NCI-H69 (cell line): Measurements from ENCODE around the gene TMEM178B.
A peak's percentile ranks its signal among the peaks of the same experiment; 100 is the strongest.

ENCODE experiments used
- DNase-seq: peaks from one replicate; lab custom pipeline; 2025; lab: John Stamatoyannopoulos, UW

The TMEM178B gene

DNA sequence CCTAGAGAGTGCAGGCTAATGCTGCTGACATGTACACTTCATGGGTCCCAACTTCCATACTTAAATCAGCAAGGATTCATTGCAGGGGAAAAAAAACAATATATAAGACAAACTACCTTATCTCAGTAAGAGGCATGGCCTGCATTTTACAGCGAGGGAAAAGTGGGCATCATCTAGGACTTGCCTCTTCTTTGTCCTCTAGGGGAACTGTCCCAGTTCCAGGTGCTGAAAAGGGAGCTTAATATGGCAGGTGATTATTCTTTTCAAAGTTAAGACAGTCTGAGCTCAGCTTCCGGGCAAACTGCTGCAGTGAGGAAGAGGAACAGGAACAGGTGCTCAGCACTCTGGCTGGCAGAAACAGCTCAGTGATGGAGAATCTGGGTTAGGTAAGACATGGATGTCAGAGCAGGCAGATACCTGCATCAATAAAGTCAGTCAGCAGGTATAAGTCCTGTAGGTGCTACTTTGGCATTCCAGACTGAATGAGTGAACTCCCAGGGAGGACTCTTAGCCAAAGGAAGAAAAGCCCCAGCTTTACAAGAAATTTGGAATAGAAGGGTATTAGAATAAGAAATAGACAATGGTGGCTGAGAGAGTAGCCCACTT is 147.2 kb downstream of the TMEM178B start:
- no peak for DNase-seq

DNA sequence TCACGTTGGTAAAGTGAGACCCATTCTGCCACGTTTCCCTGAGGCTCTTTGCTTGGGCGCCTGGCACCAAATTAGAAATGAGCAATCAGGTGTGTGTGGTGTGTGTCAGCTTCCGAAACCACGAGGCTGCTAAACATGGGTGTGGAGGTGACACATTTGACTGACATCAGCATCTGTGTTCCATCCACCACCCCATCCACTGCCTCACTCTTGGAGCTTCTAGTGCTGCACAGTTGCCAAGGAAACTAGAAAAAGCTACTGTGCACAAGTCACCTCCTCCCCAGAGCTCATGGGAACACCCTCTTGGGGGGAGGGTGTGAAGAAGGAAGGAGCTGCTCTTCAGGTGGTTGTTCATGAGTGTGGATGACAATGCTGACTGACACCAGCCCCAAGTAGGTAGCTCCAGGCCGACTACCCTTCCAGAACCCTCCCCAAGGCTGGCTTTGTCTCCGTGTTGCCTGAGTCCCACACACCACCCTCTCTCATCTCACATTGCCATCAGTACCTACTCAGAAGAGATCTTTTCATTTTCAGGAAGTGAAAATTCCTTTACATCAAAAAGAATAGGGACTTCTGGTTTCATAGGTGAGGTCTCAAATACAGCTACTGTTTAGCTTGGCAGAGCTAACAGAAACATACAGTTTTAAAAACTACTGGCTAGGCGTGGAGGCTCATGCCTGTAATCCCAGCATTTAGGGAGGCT is 152.2 kb downstream of the TMEM178B start:
- DNase-seq = no peak

DNA sequence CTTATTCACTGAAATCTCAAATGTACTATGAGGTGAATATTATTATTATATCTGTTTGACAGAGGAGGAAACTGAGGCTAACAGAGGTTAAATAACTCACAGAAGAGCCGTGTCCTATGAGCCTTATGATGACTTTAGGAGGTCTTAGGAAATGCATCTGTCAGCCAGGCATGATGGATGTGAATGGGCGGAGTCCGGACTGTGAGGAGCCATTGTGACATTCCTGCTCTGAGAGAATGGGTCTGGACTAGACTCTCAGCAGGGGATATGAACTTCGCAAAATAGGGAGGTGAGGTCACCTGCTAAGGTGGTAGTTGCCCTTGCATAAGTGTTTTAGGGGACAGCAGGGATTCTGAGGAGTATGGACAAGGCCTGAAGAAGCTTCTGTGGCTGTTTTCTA is 153.6 kb downstream of the TMEM178B start:
- DNase-seq = peak; percentile 61

DNA sequence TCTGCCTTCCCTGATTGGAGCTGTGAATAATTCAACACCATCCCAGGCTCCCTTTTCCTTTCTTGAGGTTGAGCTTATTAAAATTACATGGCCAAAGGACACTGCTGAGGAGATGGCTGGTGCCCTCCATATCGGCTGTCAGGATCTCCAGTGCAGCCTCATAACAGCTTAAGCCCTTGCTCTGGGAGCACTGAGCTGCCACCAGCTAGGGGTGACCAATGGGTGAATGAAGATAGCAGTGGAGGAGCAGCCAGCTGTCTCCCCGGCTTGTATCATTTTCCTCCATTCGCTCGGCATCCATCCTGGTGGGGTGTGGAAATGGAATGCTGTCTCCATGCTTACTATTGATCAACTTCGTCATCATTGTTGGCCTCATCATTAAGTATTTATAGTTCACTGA is 154.6 kb downstream of the TMEM178B start:
- DNase-seq = no peak

DNA sequence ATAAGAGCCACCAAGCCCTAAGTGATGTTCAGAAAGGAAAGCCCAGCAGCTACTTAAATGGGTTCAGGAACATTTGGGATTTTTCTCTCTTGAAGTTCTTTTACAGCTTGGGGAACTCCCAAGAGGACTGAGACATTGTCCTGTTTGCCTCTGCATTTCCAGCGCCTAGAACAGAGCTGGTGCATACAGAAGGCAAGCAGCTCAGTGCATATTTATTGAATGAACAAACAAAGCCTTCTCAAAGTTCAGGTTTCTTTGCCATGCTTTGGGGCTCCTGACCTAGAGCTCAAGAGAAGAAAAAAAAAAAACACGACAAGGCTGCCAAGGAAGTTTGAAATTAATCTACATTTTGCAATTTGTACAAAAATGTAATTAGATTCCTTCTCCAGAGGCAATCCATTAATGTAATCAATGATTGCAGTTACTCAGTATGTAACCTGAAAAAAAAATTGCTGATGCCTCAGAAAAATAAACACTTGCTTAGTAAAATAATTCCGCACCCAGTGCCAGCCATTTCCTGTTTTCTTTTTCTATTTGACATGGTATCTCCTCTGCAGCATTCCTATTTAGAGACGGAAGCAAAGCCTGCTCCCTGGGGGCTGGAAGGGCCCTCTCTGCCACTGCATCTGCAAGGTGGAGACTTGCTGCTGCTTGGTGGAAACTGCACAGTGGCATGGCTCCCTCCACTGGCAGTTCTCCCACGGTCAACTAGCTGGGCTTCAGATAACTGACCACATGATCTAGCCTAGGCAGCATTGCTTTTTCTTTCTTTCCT is 157.3 kb downstream of the TMEM178B start:
- peak; percentile 73 for DNase-seq

DNA sequence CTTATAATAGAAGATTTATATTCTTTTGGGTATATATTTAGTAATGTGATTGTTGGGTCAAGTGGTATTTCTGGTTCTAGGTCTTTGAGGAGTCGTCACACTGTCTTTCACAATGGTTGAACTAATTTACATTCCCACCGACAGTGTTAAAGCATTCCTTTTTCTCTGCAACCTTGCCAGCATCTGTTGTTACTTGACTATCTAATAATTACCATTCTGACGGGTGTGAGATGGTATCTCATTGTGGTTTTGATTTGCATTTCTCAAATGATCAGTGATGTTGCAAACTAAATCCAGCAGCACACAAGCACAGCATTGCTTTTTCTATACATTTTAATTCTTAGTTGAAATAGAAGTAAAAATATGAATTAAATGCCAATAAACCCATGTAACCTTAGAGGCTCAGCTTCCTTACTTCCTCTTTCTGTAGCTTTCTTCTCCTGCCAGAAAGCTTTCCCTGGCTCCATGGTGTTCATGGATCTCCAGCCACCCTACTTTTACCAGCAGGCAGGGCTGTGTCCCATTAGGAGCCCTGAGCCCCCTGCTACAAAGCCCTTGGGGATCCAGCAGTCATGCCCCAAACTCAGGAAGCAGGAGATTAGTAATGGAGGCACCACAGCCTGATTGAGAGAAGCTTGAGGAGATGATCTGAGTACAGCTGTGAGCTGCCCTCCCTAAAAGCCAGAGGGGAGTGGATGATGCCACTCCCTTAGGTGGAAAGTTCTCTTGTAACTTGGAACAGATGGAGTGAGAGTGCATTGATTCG is 158.6 kb downstream of the TMEM178B start:
- DNase-seq = no peak

DNA sequence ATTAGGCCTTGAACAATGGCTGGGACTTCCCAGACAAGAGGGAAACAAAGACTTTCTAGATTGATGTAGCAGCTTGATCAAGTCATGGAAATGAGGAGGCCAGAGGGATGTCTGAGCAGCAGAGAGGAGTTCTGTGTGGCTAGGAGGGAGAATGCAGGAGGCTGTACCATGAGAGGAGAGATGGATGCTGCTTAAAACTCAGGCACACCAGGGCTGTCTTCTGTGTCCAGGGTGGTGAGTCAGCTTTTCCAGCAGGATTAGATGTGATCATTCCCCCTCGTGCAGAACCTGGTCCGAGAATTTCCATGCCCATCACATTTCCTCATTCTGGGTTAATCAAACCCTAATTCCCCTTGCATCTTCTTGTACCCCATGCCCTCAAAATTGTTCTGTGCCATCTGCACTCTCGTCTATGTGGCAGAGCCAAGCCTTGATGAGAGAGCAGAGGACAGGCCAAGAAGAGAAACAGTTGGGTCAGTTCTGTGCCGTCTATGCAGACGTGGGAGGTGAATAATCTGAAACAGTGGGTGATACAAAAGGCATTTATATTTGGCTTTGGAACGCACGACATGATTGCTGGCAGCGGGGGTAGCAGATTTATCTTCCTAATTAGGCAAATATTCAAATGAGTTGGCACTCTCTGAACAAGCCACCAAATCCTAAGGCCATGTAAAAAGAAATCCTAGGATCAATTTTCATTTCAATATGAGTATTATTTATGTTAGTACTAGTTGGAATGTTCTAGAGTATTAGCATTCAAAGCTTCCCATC is 160.7 kb downstream of the TMEM178B start:
- no peak for DNase-seq

DNA sequence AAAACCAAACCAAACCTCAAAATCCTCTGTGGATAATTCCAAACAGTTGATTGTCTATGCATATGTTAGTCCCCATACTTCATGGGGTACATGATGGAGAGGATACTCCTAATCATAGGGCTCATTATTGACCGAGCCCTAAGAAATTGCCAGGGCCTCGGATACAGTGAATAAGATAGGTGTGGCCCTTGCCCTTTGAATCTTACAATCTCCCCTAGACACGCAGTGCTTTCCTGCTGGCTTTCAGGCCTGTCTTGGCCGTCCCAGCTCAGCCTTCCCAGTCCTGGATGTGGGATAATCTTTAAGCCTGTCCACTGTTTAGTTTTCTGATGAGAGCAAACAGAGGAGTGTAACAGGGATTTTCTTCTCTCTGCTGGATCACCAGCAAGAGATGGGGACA is 161.8 kb downstream of the TMEM178B start:
- no peak for DNase-seq

DNA sequence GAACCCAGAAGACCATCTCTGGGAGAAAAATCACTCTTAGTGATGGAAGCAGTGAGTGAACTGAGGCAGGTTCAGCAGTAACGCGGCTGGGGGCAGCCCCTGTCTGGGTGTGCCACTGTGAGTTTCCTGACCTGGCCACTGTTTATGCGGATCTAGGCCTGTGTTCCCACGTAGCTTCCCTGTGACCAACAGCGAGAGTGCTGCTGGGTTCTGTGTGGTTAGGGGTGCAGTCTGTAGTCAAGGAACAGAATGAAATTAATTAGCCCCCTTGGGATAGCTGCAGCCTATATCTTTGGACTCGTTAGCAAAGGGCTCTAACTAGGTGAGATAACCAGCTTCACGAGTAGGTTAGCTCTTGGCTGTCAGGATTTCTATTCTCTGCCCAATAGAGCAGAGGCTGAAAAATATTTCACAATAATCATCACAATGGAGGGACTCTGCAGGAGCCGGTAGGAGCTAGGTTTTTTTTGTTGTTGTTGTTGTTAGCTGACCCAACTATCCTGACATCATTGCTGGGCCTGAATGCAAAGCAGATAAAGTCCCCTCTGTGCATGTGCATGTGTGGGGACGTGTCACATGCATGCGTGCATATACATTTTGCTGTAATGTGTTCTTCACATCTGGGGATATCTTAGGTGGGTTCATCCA is 164.9 kb downstream of the TMEM178B start:
- DNase-seq = no peak

DNA sequence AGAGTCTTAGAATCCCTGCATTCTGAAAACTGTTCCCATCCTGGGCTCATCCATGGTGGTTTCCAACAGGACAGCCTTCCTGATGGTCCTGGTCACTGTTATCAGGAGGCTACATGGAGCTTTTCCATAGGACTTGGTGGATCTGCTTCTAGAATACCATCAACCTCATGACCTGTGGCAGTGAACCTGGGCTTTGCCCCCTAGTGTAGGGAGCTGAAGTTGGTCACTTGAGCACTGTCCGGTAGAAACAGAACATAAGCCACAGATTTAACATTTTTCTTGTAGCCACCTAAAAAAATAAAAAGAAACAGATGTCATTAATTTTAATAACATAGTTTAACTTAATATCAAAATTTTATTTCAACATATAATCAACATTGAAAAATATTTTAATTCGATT is 165.8 kb downstream of the TMEM178B start:
- no peak for DNase-seq

DNA sequence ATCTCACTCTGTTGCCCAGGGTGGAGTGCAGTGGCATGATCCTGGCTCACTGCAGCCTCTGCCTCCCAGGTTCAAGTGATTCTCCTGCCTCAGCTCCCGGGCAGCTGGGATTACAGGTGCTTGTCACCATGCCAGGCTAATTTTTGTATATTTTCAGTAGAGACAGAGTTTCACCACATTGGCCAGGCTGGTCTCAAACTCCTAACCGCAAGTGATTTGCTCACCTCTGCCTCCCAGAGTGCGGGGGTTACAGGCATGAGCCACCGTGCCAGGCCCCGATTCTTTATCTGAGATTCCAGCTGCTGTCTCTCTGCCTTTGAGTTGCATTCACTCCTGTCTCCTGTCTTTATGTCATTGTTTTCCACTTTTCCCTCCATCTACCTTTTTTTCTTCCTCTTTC is 168.7 kb downstream of the TMEM178B start:
- DNase-seq = no peak

DNA sequence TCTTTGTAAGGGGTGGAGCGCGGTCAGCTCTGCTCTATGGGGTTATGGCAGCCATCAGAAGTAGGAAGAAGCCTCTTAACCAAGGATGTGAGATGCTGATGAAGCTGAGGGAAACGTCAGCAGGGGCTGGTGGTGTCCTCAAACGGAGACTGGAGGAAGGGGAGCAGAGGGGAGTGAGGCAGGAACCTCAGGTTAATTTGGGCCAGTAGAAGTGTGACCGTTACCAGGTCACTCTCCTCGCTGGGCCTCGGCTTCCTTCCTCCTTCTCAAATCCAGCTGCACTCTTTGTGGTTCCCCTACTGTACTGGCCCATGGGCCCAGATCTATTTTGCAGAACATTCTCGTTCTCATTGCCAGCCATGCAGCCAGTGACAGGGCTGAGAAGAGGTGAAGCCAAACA is 169.5 kb downstream of the TMEM178B start:
- no peak for DNase-seq

DNA sequence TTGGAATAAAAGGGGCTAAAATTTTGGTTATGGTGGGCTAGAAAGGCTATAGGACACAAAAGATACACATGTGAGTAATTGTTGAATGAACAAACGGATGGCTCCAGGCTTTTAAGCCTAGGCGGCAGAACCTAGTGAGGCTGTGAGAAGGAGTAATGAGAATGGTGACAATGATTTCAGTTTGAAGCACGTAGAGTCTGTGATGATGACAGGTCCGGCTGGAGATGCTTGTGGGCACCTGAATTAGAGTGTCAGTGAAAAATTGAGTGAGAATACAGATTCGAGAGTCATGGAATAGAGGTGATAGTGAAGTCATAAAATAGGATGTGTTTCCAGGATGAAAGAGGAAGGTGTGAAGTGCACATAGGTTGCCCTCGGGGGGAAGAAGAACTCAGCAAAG is 170.6 kb downstream of the TMEM178B start:
- no peak for DNase-seq

DNA sequence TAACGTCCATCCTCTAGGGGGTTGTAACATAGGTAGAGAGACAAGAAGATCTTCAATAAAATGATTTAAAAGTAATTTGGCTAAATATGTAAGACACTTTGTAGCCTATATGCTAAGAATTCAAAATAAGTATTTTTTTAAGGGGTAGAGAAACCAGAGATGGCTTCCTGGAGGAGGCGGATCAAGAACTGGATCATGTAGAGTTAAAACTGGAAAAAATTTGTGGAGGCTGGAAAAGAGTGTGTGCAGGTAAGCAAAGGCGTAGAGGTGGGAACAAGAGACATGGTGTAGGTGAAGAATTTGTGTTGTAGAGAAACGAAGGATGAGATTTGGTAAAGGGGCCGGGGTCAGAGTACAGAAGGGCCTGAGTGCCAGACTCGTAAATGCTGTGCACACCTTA is 172.6 kb downstream of the TMEM178B start:
- DNase-seq = no peak

DNA sequence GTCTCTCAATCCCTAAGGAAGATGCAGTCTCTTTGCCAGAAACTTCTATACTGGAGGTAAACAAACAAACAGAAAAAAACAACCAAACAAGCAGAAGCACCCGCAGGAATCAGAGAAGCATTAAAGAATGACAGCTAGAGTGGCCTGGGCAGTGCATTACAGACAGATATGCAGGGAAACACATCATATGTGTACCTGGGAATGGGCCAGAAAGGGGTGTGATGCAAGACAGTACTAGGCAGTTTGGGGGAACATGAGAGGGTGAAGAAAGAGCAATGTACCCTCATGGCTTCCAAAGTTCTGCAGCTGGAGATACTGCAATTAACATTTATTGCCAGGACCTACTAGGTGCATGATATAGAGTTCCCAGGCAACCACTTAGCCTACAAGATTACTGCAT is 177.3 kb downstream of the TMEM178B start:
- DNase-seq = no peak

DNA sequence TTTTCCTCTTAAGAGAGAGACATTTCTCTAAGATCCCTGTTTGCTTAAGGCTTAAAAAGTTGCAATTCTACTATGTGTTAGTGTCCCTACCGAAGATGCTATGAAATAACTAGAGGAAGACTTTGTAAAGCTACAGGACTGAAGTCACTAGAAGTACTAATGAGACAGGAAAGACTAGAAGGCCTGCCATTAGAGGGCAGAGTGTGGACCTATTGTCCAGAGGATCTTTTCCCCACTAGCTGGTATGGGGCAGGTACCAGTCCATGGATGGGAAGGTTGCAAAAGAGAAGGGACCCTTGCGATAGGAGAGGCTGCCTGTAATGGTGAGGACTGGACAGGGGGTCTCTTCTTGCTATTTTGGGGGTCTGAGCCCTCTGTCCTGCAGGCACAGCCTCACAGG is 178.1 kb downstream of the TMEM178B start:
- DNase-seq = peak; percentile 11

DNA sequence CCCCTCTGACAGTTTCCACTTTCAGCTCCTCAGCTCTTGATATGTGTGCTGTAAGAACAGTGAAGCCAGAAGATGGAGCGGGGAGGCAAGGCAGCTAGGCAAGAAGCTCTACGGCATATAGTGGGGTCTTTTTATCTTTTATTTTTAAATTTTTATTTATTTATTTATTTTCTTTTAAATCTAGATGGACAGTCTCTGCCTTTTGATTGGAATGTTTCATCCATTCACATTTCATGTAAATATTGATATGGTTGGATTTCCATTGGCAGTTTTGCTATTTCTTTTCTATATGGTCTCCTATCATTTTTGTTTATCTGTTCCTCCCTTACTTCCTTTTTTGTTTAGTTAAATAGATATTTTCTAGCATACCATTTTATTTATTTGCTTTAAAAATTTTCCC is 183.7 kb downstream of the TMEM178B start:
- no peak for DNase-seq

DNA sequence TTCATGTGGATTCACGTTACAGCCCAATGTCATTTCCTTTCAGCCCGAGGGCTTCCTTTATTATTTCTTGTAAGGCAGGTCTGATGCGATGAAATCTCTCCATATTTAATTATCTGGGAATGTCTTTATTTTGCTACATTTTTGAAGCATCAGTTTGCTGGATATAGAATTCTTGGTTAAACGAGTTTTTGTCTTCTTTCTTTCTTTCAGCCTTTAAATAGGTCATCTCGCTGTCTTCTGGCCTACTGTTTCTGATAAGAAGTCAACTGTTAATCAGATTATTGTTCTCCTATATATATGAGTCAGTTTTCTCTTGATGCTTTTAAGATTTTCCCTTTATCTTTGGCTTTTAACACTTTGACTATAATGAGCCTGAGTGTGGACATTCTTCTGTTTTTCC is 184.7 kb downstream of the TMEM178B start:
- DNase-seq = no peak

DNA sequence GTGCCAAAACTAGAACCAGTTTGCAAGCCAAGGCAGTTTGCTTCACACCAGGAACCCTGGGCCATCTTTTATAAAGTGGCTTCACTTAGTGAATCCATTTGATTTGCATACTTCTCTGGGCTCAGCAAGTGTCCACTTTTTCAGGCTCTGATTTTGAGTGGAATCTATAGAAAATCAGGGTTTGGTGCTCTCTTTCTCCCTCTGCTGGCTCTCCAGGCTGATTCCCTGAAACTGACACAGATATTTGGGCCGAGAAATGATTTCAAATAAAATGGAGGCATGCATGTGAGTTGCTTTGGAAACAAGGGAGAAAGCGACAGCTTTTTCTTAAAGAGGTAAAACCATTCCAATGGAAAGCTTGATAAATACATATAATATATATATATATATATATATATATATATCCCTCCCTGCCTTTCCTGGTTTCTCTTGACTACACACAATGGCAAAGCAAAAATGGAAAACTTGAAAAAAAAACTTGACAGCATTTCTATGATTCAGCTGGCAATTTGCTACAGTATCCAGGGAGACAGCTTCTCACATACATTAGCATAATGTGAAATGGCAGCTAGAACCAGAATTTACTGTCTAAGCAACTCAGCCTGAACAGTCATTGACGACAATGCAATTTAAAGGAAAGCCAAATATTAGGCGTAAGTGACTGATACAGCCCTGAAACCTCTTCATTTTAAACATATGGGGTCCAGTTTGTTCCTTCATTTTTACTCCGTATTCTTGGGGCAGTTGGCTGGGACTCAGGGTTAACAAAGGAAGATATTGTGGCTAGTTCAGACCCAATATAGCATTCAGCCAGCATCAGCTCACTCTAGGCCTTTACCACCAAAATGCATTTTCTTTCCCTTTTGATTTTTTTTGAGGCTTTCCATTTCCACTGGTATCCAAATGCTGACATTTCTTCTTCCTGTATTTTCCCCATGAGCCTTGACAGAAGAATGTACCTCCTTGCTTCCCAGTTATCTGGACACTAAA is 188.5 kb downstream of the TMEM178B start:
- DNase-seq = no peak

DNA sequence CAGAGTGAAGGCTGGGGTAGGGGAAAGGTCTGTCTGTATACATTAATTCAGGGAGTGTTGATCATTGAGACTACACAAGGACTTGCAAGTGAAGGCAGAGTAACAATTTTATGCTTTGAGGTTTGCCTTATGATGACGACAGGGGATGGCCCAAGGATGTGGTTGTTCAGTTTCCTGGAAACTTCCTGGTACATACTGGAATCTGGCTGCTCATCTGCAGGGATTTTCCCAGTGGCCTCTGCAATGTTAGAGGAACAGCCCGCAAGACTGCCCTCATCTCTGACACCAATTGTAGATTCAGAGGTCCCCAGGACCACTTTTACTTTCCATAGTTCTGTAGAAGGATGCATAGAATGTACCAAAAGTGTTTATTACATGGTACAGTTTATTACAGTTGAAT is 189.6 kb downstream of the TMEM178B start:
- DNase-seq = no peak
